NB4 (cell line): Measurements from ENCODE around the gene TAOK1.
A peak's percentile ranks its signal among the peaks of the same experiment; 100 is the strongest.

ENCODE experiments used
- DNase-seq: peaks from one replicate; pipeline ENCODE4 v3.0.0; 2010; ENCODE audit warnings: low read depth
- H3K4me3 ChIP-seq: one replicate; pipeline ENCODE4 v1.5.1; 2011; ENCODE audit warnings: mild to moderate bottlenecking, low read depth, low read length, moderate library complexity
- MYC ChIP-seq: IDR thresholded peaks from 2 replicates; pipeline ENCODE4 v1.6.1; 2011; ENCODE audit warnings: low read depth, low read length
- POLR2A ChIP-seq: IDR thresholded peaks from 2 replicates; pipeline ENCODE4 v1.6.1; 2011; ENCODE audit warnings: mild to moderate bottlenecking; ENCODE audit not compliant: insufficient read length; ENCODE audit errors: extremely low read depth
- TF ChIP-seq, protein P1 (sequence below): IDR thresholded peaks from one replicate; pipeline ENCODE4 v1.5.1; 2012; ENCODE audit warnings: low read depth, low read length
- TF ChIP-seq, protein P2 (sequence below): IDR thresholded peaks from 2 replicates; pipeline ENCODE4 v1.6.1; 2011; ENCODE audit warnings: low read depth, low read length

The TAOK1 gene

DNA sequence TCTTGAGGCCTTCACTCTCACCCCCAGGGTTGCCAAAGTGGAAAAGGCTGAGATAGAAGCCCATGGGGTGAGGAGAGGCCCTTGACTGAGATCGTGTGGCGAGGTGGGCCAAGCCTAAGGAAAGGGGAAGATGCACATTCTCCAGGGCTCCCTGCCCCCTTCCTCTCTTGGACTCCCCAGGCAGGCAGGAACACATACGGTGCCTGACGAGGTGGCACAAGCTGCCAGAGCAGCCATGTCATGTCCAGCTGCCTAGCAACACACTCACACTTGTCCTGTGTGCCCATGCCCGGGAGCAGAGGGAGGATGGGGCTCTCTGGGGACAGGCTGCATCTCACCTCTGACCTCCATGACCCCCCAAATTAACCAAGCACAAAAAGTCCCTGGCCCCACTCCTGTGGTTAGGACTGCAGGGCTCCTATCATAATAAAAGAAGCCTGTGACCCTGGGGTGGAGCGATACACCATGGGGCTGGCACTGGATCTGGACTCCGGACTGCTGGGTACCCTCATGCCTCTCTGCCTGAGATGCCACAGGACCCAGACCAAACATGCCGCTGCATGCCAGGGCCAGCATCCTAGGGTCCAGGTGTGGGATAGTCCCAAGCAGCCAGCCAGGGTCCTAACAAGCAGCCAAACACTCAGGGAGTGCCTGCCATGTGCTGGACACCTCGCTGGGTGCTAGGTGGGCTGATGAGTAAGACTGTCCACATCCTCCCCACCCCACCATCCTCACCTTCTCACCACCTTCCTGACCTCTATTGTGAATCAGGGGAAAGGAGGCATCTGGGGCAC, 196.7 kb downstream of the TAOK1 start:
- peak overlapping the region; percentile 75 for H3K4me3 ChIP-seq
- TF ChIP-seq, protein P1, sequence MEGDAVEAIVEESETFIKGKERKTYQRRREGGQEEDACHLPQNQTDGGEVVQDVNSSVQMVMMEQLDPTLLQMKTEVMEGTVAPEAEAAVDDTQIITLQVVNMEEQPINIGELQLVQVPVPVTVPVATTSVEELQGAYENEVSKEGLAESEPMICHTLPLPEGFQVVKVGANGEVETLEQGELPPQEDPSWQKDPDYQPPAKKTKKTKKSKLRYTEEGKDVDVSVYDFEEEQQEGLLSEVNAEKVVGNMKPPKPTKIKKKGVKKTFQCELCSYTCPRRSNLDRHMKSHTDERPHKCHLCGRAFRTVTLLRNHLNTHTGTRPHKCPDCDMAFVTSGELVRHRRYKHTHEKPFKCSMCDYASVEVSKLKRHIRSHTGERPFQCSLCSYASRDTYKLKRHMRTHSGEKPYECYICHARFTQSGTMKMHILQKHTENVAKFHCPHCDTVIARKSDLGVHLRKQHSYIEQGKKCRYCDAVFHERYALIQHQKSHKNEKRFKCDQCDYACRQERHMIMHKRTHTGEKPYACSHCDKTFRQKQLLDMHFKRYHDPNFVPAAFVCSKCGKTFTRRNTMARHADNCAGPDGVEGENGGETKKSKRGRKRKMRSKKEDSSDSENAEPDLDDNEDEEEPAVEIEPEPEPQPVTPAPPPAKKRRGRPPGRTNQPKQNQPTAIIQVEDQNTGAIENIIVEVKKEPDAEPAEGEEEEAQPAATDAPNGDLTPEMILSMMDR = no peak
- TF ChIP-seq, protein P2, sequence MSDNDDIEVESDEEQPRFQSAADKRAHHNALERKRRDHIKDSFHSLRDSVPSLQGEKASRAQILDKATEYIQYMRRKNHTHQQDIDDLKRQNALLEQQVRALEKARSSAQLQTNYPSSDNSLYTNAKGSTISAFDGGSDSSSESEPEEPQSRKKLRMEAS = no peak
- no peak for TF ChIP-seq POLR2A
- no peak for TF ChIP-seq MYC
- DNase-seq = no peak

DNA sequence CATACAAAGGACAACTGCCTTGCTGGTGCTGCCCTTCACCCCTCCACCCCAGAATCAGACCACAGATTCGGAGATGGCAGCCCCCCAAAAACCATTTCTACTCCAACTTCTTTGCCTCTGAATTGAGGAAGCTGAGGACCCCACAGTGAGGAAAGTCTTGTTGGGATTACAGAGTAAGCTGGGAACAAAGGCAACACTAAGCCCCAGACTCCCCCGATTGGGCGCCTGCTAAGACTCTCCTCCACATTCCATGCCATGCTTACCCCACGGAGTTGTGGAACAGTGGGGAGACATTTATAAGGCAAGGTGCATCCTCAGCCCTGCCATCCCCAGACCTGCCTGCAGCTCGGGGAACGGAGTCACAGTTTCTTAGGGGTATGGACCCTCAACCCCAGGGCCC, 197.4 kb downstream of the TAOK1 start:
- peak overlapping the region; percentile 75 for H3K4me3 ChIP-seq
- TF ChIP-seq, protein P1 = no peak
- TF ChIP-seq MYC (no peak), POLR2A (no peak)
- TF ChIP-seq, protein P2 = no peak
- no peak for DNase-seq

DNA sequence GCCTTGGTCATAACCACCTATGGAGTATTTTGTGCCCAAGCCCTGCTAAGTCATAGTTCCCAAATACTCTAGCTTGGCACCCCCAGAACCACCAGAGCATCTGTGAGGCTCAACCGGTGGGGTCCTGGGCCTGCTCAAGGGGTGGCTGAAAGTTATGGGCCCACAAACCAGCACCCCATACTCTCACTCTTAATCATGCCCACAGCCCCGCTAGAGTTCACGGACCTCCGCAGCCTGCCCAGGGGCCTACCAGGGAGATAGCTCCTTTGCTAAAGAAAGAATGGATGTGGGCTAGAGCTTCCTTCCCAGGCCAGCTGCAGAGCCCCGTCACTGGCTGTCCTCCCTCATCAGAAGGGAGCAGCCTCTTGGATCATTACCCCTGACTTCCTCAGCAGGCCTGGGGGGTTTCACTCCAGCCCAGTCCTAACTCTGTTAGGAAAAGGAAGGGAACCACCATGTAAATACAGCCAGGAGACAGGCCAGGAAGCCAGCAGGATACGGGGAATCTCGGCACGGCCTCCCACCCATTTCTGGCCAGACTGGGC, 197.9 kb downstream of the TAOK1 start:
- H3K4me3 ChIP-seq = peak overlapping the region; percentile 75
- TF ChIP-seq, protein P2 = no peak
- TF ChIP-seq POLR2A (no peak), MYC (no peak)
- TF ChIP-seq, protein P1 = no peak
- DNase-seq = no peak

DNA sequence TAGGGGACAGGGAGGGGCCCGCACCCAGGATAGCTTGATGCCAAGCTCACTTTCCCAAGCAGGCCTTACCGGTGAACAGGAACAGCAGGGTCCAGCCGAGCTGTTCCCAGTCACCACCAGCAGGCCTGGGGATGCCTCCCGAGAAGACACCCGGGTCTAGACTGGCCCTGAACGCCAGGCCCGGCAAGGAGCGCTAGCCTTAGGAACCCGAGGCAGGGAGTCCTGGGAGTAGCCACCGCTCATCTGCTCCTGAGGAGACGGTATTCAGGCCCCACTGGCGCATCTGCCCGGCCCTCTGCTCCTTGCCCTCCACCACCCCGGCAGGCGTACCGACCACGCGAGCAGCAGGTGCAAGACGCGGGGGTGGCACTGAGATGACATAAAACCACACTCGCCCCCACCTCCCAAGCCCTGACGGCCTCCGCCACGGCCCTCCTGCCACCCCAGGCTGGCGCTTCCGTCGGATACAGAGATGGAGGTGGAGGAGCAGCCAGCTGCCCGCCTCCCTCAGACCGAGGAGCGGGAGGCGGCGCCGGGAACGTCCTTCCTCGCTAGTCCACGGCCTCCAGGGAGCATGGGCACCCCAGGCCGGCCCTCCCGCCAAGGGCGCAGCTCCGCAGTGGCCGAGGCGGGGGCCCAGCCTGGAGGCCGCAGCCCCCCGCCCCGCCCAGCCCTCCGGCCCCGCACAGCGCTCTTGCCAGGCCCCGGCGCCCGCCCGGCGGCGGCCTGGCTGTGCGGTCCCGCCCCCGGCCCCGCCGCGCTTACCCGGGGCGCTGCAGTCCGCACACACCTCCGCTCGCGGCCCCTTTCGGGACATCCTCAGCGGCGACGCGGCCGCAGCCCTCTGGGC, 198.6 kb downstream of the TAOK1 start:
- TF ChIP-seq POLR2A (no peak), MYC (peak; percentile 46; the same call in 1 of the 2 replicates)
- TF ChIP-seq, protein P1 = no peak
- TF ChIP-seq, protein P2 = peak; percentile 69
- DNase-seq = peak; percentile 69
- peak overlapping the region; percentile 75 for H3K4me3 ChIP-seq

DNA sequence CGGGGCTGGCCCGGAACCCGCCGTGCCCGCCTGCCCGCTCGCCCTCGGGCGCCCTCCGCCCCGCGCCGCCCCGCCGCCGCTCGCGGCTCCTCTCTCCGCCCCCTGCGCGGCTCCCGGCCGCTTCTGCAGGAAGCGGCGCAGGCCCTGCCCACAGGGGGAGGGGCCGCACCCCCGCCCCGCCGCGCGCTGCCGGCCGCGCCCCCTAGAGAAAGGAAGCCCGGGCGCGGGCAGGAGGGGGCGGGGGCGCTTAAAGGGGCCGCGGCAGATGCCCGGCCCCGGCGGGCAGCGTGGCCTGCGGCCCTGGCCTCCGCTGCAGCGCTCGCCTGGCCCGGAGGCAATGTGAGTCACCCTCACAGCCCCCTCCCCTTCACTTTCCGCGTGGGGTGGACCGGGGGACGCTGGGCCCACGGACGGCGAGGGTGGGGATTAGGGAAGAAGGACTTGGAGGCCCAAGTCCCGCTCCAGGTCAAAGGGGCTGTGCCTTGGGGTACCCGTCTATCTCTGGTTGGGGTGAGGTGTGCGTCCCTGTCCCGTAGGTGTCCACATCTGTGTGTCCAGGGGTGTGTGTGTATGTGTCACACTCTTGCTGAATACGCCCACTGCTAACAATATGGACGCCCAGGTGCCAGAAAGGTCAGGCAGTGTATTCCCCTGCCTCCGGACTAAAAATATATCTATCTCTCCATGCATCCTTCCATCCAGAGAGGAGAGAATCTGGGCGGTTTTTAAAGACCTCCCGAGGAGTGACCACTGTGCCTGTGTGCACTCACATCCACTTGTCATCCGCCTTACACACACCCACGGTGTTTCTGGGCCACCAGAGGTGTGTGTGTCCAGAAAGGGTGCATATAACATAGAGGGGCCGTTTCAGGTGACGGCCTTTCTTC, 199.6 kb downstream of the TAOK1 start, which contains the start of gene GIT1:
Gene GIT1 (minus strand): TSS at position 125 of the 887 bp plus-strand sequence. CDS start 270 bp downstream, outside the sequence.
- peak; percentile 60 for TF ChIP-seq POLR2A
- TF ChIP-seq, protein P2 = no peak
- DNase-seq = peak; percentile 92
- H3K4me3 ChIP-seq = peak within 1 kb of the TSS; percentile 75
